Measurements from ENCODE around the gene FUZ.

The FUZ gene

GRCh38 chr19:49805822-49806619, 7.1 kb downstream of the FUZ start:
- no peak for DNase-seq (ENCODE audit: low spot score)

GRCh38 chr19:49803529-49803856, 9.6 kb downstream of the FUZ start:
- DNase-seq (ENCODE audit: low spot score), result no peak

- no peak for DNase-seq (ENCODE audit: low spot score)
These were observed 10.1 kb downstream of the FUZ start for GRCh38 chr19:49802836-49803528.

- no peak for DNase-seq (ENCODE audit: low spot score)
These were observed 11.0 kb downstream of the FUZ start for GRCh38 chr19:49801966-49802661.

GRCh38 chr19:49801401-49801888, 11.6 kb downstream of the FUZ start:
- DNase-seq (ENCODE audit: low spot score), result no peak

- DNase-seq (ENCODE audit: low spot score), result no peak
These were observed 12.3 kb downstream of the FUZ start for GRCh38 chr19:49800771-49801170.

- DNase-seq (ENCODE audit: low spot score), result no peak
These were observed 13.2 kb downstream of the FUZ start for GRCh38 chr19:49799798-49800376.

- DNase-seq (ENCODE audit: low spot score), result no peak
These were observed 13.8 kb downstream of the FUZ start for GRCh38 chr19:49799271-49799797.

- no peak for DNase-seq (ENCODE audit: low spot score)
These were observed 14.5 kb downstream of the FUZ start for GRCh38 chr19:49798574-49798973.

- no peak for DNase-seq (ENCODE audit: low spot score)
These were observed 17.5 kb downstream of the FUZ start for GRCh38 chr19:49795615-49796014.

- DNase-seq (ENCODE audit: low spot score), result no peak
These were observed 19.6 kb downstream of the FUZ start for GRCh38 chr19:49793561-49793840.

GRCh38 chr19:49792829-49793560, 20.1 kb downstream of the FUZ start:
- no peak for DNase-seq (ENCODE audit: low spot score)

GRCh38 chr19:49791776-49792445, 21.2 kb downstream of the FUZ start:
- no peak for DNase-seq (ENCODE audit: low spot score)

- no peak for DNase-seq (ENCODE audit: low spot score)
These were observed 22.2 kb downstream of the FUZ start for GRCh38 chr19:49790866-49791265.

GRCh38 chr19:49788857-49789256, 24.2 kb downstream of the FUZ start:
- no peak for DNase-seq (ENCODE audit: low spot score)

GRCh38 chr19:49787746-49788145, 25.3 kb downstream of the FUZ start:
- no peak for DNase-seq (ENCODE audit: low spot score)

GRCh38 chr19:49786376-49786820, 26.7 kb downstream of the FUZ start:
- DNase-seq (ENCODE audit: low spot score), result no peak

- no peak for DNase-seq (ENCODE audit: low spot score)
These were observed 30.6 kb downstream of the FUZ start for GRCh38 chr19:49782515-49782914.

GRCh38 chr19:49781394-49781793, 31.7 kb downstream of the FUZ start:
- DNase-seq (ENCODE audit: low spot score), result no peak

- no peak for DNase-seq (ENCODE audit: low spot score)
These were observed 32.2 kb downstream of the FUZ start for GRCh38 chr19:49780861-49781260.

Data from germinal center (tissue), 1 donor.